ENCODE measurements around the gene ZNF813. TPM values are rescaled to one million over a fixed set of nuclear protein-coding genes. Genes with fewer than 3 reads are reported as not detected.
"Not testable (repeated sequence)": the region's sequence is repeated elsewhere in the genome, so short reads cannot be mapped to it uniquely, and the experiment has no call there.

The ZNF813 gene
- 7.8 and 10.8 TPM in 2 replicates for total RNA-seq
- total RNA-seq (2013), result 10.0 TPM
- 1.2 and 1.5 TPM in 2 replicates for polyA plus RNA-seq
- 2.8 and 2.9 TPM in 2 replicates for polyA minus RNA-seq

GRCh38 chr19:53467485-53468262 lies at the start of gene ZNF813:
Gene ZNF813, plus strand, starts transcription at chr19:53467733. Its CDS starts 16,090 bp downstream, at chr19:53483823.
- Mint-ChIP-seq H3K4me3 (peak within 1 kb of the TSS; percentile 97), H3K27me3 (peaks cover 18% of the 10 kb centered on the region), H3K4me1 (peaks cover 32% of the 10 kb centered on the region), H3K9me3 (ENCODE audit: insufficient read depth) (peaks cover 5% of the 10 kb centered on the region), H3K27ac (peak within 1 kb of the TSS; percentile 91)
- no peaks in the 10 kb centered on the region for H4K20me1 ChIP-seq (ENCODE audit: control insufficient read depth, insufficient read depth, low read length, poor library complexity, severe bottlenecking)
- H3K27me3 ChIP-seq (replicated peaks in 1 of 4; ENCODE audit: control extremely low read depth in 1 of 4, control insufficient read depth in 3 of 4, insufficient read depth in 4 of 4, low read length in 3 of 4), result peaks cover 0 to 25% (median 5%) of the 10 kb centered on the region in 4 experiments
- H3K9me3 ChIP-seq (ENCODE audit: control extremely low read depth in 1 of 3, control insufficient read depth in 2 of 3, insufficient read depth in 1 of 3, low read length in 2 of 3), result peaks cover 5 to 30% (median 10%) of the 10 kb centered on the region in 3 donors
- H3K4me3 ChIP-seq (ENCODE audit: control extremely low read depth in 1 of 5, extremely low read depth in 1 of 5, insufficient read depth in 1 of 5, low read depth in 2 of 5, low read length in 4 of 5), result peak within 1 kb of the TSS; percentile 63 to 79 (median 73)
- peaks cover 18% of the 10 kb centered on the region for H3K79me2 ChIP-seq (ENCODE audit: control insufficient read depth, insufficient read depth, low read length)
- ATAC-seq (ENCODE audit: low read depth) (peak; percentile 98), DNase-seq (peak; percentile 95)
- peak within 1 kb of the TSS; percentile 94 for H2AFZ ChIP-seq (ENCODE audit: insufficient read depth, low read depth, low read length, poor library complexity, severe bottlenecking)
- no peaks in the 10 kb centered on the region for H3K36me3 ChIP-seq (replicated peaks in 1 of 2; ENCODE audit: control extremely low read depth in 1 of 2, control insufficient read depth in 1 of 2, extremely low read depth in 1 of 2, insufficient read depth in 2 of 2, low read length in 1 of 2)
- TF ChIP-seq CTCF (IDR thresholded peaks at IDR 0.05), result no peak
- no peak for TF ChIP-seq EZH2 (IDR thresholded peaks at IDR 0.05; ENCODE audit: borderline replicate concordance, insufficient read depth, low read depth, low read length, poor library complexity, severe bottlenecking)
- ChIA-PET CTCF (no interaction called here), POLR2A (no interaction called here)
- intact Hi-C loops (cut with micrococcal nuclease), result loop anchor here (1.0 to 5.0 kb wide), 7 partner anchors 36 to 733 kb away; partner anchors contain the start of genes ZNF331, ZNF347, ZNF525 and ZNF611
- H3K4me2 ChIP-seq (replicated peaks; ENCODE audit: low read depth, low read length, poor library complexity, severe bottlenecking), result peak within 1 kb of the TSS; percentile 86
- under 1% methylated on average over 47 of the region's 55 CpGs for whole genome bisulfite sequencing (ENCODE audit: insufficient coverage)
- peaks cover 6 to 15% of the 10 kb centered on the region in 2 donors for H3K4me1 ChIP-seq (ENCODE audit: control insufficient read depth in 2 of 2, insufficient read depth in 2 of 2, low read length in 2 of 2)
- peak within 1 kb of the TSS; percentile 35 to 80 for H3K27ac ChIP-seq (ENCODE audit: low read length in 2 of 2)
- peak within 1 kb of the TSS; percentile 81 for H3K9ac ChIP-seq (ENCODE audit: low read length)

GRCh38 chr19:53420520-53421315 lies 46.8 kb upstream of the ZNF813 start:
- H3K36me3 ChIP-seq (replicated peaks in 1 of 2; ENCODE audit: control extremely low read depth in 1 of 2, control insufficient read depth in 1 of 2, extremely low read depth in 1 of 2, insufficient read depth in 2 of 2, low read length in 1 of 2); ATAC-seq (ENCODE audit: low read depth); CTCF ChIA-PET; DNase-seq; H3K4me2 ChIP-seq (replicated peaks; ENCODE audit: low read depth, low read length, poor library complexity, severe bottlenecking); H3K4me3 ChIP-seq (ENCODE audit: control extremely low read depth in 1 of 5, extremely low read depth in 1 of 5, insufficient read depth in 1 of 5, low read depth in 2 of 5, low read length in 4 of 5); H3K9me3 Mint-ChIP-seq (ENCODE audit: insufficient read depth); H3K4me1 Mint-ChIP-seq; intact Hi-C loops (cut with micrococcal nuclease); H4K20me1 ChIP-seq (ENCODE audit: control insufficient read depth, insufficient read depth, low read length, poor library complexity, severe bottlenecking); H3K27me3 Mint-ChIP-seq; H3K27ac Mint-ChIP-seq; POLR2A ChIA-PET; H2AFZ ChIP-seq (ENCODE audit: insufficient read depth, low read depth, low read length, poor library complexity, severe bottlenecking); H3K79me2 ChIP-seq (ENCODE audit: control insufficient read depth, insufficient read depth, low read length); H3K27me3 ChIP-seq (replicated peaks in 1 of 4; ENCODE audit: control extremely low read depth in 1 of 4, control insufficient read depth in 3 of 4, insufficient read depth in 4 of 4, low read length in 3 of 4); H3K4me1 ChIP-seq (ENCODE audit: control insufficient read depth in 2 of 2, insufficient read depth in 2 of 2, low read length in 2 of 2); H3K9ac ChIP-seq (ENCODE audit: low read length); H3K27ac ChIP-seq (ENCODE audit: low read length in 2 of 2); H3K4me3 Mint-ChIP-seq: not testable (repeated sequence)
- WGBS (ENCODE audit: insufficient coverage), result 80% methylated on average over 6 of the region's 11 CpGs
- peaks cover 3 to 30% (median 3%) of the 10 kb centered on the region in 3 donors for H3K9me3 ChIP-seq (ENCODE audit: control extremely low read depth in 1 of 3, control insufficient read depth in 2 of 3, insufficient read depth in 1 of 3, low read length in 2 of 3)

Data from B cell (primary cell).